Kidney capillary endothelial cell (primary cell): ENCODE measurements around the gene CPT1B.

Source experiments
- DNase-seq: peaks from one replicate; pipeline ENCODE4 v3.0.0-alpha.2; 2018; ENCODE audit warnings: low spot score

The CPT1B gene

DNA sequence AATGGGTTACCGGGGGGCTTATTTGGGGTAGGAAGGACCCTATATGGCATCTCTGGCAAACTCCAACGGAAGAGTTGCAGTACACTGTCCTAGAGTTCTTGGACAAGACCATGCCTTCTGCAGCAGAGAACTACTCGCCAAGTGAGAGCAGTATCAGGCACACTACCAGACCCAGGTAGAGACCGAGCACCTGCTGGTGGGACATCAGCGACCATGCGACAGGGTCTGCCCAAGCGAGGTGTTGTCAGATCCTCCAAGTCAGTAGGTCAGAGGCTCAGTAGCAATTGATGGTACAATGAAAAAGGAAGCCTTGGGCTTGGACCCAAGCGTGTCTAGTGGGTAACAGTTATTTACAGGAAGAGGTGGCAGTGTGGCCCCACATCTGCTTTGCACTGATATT, 7.6 kb upstream of the CPT1B start:
- DNase-seq: no peak

DNA sequence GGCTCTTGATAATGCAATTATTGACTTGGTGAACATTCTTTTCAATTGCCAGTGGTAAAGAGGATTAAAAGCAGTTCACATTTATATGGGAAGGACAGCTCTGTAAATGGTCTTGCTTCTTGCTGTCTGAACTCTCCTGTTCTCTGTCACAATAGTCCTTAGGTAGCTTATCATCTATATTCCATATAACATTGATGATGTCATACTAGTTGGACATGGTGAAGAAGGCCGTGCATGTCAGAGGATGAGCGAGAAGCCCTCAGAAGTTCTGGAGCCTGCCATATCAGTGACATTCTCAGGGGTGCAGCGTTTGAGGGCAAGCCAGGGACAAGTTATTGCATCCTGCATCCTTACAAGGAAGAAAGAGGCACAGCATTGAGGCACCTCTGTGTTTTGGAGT, 7.0 kb upstream of the CPT1B start:
- DNase-seq: no peak

DNA sequence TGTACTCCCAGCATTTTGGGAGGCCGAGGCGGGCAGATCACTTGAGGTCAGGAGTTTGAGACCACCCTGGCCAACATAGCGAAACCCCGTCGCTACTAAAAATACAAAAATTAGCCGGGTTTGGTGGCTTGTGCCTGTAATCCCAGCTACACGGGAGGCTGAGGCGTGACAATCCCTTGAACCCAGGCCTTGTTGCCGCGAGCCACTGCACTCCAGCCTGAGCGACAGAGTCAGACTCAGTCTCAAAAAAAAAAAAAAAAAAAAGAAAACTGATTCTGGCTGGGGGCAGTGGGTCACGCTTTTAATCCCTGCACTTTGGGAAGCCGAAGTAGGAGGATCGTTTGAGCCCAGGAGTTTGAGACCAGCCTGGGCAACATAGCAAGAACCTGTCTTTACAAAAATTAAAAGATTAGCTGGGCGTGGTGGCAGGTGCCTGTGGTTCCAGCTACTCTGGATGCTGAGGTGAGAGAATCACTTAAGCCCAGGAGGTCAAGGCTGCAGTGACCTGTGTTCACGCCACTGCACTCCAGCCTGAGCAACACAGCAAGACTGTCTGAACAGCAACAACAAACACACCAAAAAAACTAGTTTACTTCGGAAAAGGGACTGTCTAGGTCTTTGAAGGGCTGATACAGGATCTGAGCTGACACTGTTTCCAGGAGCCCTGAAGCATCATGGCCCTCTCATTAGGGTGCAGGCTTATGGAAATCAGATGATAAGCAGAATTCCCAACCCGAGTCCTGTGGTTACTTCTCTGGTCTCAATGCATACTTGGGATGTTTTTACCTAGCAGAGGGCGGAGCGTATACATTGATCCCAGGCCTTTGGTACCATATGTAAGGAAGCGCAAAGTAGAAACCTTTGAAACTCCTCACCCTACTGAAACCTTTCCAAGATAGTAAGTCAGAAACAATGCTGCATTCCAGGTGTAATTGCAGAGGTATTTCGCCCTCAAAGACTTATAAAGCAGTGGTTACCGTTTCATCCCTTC, 6.2 kb upstream of the CPT1B start:
- no peak for DNase-seq

DNA sequence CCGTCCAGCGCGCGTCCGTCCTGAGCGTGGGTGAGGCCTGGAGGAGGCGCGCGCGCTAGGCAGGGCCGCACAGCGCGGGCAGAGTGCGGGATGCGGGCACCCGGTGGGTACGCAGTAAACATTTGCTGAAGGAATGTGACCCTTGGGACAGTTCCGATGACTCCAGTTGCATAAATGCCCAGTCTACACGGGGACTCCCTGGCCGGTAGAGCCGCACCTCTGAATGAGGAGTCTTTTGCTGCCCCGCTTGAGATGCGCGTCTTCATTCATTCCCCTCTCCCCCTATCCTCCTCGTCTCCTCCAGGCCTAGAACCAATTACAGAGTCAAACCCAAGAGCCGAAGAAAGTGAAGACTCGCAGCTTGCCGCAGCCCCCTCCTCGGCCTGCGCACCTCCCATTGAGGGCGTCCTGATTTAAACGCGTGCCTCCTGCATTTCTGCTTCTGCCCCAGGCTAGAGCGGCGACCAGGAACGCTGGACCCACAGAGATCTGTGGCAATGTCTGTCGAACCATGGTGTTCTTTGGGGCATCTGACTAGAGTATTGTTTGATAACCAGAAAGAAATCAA, 5.2 kb upstream of the CPT1B start:
- peak; percentile 29 for DNase-seq

DNA sequence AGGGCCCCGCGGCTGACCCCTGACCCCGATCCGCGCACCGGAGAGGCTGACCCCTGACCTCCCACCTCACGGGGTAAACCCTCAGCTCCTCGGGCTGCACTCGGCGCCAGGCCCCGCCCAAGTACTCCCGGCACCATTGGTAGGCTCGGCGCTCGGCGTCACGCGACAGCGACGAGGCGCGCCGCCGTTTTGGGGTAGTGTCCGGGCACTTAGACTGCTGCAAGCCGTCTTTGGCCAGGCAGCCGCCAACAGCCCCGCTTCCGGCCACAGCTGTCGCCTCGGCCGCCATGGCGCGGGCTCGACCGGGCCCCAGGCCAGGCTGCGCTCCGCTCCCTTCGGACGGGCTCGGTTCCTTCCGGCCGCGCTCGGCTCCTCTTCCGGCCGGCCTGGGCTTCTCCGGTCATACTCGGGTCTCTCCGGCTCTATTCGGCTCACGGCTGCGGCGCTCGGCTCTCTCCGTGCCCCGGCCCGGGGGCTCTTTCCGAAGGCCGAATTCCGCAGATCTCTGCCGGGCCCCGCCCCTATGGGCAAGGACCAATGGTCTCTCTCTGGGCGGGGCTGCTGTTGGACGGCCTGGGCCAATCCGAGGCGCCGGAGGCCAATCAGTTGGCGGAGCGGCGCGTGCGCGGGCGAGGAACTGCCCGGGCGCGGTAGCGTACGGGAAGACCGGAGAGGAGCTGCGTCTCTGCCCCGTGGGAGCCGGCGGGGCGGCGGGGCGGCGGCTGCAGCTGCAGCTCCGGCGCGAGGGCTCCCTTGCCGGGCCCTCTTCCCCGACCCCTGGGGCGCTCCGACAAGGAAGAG, 4.5 kb upstream of the CPT1B start, which contains the start of gene CHKB:
TSS of gene CHKB (minus strand) at position 357 of the 801 bp plus-strand sequence. CDS start at position 289, 68 bp downstream.
- peak; percentile 95 for DNase-seq

DNA sequence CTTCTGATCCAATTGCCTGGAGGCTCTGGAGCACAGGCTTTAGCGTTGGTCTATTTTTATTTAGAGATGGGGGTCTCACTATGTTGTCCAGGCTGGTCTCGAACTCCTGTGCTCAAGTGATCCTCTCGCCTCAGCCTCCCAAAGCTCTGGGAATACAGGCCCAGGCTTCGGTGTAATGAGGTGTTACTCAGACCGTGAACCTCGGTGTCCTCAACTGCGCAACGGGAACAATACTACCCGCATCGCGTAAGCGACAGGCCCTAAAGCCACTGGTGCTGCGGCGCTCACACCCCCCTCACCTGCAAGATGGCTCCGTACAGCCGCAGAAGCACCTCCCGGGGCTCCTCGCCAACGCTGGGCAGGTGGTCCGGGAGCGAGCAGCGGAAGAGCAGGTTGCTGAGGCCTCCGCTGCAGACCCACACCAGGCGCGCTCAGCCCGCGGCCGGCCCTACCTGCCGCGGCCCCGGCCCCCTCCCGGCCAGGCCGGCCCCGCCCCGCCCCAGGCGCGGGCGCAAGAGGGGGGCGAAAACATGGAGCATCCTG, 3.8 kb upstream of the CPT1B start:
- DNase-seq: no peak

DNA sequence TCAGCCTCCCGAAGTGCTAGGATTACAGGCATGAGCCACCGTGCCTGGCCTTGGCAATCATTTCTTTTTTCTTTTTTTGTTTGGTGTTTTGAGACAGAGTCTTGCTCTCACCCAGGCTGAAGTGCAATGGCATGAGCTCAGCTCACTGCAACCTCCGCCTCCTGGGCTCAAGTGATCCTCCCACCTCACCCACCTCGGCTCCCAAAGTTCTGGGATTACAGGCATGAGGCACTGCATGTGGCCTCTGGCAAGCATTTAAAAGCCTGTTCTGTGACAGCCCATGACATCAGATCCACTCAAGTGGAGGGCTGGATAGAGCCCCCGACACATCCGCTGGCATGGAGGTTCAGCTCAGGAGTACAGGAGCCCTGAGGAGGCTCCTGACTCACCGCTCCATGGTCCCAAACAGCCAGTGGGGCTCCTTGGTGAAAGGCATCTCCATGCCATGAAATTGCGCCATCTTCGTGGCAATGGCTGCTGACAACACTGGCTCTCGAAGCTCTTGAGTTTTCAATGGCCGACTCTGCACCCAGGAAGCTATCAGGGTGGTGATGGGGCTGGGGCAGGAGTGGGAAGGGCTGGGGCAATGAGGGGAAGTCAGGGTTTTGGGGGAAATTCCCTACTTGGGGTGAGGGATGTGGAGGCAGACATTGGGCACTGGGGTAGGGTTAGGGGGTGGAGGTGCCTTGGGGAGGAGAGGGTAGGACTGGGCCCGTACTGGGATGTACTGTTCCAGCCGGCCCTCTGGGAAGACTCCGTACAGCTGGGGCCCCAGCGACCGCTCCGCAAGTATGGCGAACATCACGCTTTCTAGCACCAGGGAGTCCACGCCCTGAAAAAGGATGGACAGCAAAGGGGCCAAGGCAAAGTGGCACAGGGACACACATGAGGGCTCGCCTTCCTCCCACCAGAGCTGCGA, 3.1 kb upstream of the CPT1B start:
- DNase-seq: no peak

DNA sequence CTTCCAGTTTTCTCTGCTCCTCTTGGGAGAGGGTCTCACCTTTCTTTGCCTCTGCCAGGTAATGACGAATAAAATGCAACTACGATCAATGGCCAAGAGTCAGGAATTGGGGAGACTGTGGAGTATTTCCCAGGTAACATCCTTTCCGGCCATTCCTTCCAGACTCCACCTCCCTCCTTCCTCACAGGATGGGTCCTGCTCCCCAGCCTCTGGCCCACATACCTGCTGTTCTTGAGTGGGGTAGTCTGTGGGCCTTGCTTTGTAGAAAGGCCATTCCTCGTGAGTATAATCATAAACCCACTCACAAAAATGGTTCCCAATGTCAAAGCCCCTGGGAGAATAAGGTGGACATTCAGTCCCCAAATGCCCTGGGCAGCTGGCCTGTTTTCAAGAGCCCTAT, 1.5 kb upstream of the CPT1B start:
- DNase-seq: no peak

DNA sequence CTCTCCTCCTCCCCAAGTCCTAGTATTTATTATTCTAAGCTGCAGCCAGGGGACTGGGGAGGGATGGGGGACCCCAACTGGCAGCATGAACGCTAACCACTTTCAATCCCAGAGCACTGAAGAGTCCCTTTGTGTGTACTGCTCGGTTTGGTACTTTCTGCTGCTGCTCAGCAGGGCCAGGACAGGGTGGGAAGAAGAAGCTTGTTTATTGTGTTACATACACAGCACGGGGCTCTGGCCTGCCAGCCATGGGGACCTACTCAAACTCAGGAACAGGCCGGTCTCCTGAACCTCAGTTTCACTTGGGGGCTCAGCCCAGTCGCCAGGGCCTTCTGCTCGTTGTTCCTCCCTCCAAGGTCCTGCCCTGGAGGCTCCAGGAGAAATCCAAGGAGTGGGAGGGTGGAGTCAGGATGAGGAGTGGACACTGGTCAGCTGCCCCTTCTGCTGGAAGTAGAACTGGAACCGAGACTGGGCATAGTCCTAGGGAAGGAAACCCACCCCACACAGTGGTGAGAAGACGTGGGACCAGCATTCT, 616 bp upstream of the CPT1B start:
- DNase-seq: no peak

DNA sequence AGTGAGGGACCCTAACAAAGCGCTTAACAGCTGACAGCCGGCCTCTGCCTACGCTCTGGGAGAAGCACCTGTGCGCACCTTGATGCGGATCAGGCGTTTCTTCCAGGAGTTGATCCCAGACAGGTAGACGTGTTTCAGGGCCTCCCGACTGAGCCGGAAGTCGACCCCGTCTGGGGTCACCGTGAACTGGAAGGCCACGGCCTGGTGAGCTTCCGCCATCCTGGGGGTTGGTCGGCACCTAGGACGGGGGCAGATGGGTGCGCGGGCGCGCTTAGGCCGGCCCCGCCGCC, 585 bp downstream of the CPT1B start:
- no peak for DNase-seq

DNA sequence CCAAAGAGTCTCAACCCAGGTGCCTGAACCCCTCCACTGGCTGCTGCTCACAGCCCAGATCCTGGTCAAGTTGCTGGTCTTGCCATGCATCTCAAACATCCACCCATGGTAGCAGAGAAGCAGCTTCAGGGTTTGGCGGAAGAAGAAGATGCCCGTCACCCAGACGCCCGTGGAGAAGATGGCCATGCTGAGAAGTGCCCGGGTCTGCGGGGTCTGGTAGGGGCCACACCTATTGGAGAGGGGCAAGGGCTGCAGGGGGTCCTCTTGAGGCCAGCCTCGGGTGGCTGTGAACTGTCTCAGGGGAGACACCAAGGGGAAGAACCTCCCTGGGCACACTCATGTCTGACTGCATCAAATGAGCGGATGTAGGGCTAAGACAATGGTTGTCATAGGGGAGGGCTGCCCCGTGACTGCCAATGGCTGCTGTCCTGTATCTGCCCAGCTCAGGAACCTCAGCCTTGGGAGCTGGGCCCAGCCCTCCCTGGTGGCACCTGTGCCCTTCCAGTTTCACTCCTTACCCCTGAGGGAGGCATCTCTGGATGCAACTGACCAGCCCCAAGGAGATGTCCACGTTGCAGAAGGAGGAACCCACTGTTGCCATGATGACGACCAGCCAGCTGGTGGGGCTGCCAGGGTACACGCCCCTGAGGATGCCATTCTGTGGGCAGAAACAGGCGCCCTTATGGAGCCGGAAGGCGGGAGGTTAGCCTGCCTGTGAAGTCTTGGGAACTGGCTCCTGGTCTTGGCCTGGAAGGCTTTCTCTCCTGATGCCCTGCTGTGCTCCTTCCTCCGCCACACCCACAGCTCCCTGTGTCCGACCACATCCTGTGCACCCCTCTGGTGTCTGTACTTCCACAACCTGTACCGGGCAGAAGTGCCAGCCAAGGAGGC, 1.2 kb downstream of the CPT1B start:
- DNase-seq: no peak

DNA sequence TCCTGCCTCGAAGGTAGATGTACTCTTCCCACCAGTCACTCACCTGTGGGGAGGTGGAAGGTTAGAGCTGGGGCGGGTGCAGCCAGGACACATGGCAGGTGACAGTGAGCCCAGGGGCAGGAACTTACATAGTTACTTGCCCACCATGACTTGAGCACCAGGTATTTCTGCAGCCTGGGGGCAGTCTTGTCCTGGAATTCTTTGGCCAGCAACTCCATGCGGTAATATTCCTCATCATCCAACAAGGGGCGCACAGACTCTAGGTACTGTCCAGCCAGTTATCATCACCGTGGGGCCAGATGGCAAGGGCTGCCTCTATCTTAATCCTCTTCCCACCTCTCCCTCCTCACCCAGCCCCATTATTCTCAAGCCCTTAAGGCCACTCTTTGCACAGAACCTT, 2.2 kb downstream of the CPT1B start:
- DNase-seq: peak; percentile 63

DNA sequence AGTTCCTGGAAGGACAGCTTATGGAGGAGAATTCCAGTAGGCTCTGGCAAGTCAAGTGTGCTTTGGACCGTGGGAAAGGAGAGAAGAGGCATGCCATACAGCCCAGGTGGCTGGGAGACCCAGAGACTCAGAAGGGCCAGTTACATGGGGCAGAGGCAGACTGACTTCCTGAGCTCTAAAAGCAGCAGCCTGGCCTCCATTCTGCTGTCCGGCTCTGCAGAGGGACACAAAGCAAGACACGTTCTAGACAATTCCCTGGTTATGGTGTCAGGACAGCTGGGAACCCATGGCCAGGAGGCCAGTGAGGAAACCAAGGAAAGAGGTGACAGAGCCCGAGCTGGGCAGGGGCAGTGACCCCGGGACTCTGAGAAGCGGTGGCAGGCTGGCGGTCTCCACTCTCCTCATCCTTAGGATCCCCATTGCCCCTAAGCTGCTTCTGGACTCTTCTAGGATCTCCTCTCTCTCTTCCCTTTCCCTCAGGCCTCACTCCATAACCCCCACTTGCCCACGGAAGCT, 2.7 kb downstream of the CPT1B start:
- no peak for DNase-seq

DNA sequence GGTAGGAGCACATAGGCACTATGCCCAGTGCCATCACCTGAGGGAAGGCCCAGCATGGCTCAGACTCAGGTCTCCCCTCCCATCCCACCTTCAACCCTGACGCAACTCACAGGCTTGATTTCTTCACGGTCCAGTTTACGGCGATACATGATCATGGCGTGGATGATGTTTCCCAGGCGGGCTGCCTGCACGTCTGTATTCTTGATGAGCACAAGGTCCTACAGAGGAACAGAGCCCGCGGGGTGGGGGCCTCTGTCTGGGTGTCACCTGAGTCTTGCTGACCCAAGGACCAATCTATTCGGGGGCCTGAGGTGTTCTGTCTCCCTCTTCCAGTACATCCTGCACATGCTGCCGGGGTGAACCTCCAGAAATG, 3.9 kb downstream of the CPT1B start:
- no peak for DNase-seq

DNA sequence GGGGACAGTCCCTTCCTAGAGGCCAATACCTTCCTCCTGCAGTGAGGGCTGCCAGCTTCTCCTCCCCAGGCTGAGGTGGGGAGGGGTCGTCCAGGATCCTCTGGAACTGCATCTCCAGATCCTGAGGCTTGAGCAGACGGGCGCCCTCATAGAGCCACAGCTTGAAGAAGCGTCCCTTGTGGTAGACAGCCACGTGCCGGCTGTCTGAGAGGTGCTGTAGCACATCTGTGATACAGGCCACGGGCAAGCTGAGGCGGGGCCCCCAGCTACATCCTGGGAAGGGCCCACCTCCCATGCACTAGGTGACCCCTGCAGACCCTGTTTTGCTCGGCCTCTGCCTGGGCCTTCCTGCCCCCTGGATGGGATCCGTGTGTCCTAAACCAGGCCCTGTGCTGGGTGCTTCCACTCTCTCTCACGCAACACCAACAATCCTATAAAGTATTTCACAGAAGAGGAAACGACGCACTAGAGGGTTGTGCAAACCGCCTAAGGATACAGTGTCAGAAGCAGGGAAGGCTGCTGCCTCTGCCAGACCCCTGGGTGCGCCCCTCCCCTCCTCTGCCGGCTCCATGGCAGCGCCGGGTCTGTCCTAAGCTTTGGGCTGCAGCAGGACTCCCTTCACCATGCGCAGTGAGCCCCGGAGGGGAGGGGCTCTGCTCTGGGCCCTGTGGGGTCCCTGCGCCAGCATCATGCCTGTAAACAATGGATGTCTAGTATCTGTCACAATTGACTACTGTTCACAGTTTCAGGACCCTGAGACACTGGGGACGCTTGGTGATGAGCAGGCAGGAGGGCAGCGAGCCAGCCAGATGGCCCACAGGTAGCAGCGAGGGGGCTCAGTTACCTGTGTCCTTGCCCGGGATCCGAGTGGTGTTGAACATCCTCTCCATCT, 4.5 kb downstream of the CPT1B start:
- no peak for DNase-seq

DNA sequence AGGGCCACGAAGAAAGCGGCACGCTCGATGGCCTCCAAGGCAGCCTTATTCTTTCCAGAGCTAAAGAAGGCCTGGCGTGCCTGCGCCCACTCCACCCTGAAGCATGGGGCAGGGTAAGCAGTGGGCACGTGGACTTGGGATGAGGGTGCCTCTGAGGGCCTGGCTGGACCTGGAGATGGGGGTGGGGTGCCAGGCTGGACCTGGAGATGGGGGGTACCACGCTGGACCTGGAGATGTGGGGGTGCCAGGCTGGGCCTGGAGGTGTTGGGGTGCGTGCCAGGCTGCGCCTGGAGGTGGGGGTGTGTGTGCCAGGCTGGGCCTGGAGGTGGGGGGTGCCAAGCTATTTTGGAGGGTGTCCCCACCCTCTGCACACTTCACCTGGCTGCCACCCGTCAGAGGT, 5.3 kb downstream of the CPT1B start:
- no peak for DNase-seq

DNA sequence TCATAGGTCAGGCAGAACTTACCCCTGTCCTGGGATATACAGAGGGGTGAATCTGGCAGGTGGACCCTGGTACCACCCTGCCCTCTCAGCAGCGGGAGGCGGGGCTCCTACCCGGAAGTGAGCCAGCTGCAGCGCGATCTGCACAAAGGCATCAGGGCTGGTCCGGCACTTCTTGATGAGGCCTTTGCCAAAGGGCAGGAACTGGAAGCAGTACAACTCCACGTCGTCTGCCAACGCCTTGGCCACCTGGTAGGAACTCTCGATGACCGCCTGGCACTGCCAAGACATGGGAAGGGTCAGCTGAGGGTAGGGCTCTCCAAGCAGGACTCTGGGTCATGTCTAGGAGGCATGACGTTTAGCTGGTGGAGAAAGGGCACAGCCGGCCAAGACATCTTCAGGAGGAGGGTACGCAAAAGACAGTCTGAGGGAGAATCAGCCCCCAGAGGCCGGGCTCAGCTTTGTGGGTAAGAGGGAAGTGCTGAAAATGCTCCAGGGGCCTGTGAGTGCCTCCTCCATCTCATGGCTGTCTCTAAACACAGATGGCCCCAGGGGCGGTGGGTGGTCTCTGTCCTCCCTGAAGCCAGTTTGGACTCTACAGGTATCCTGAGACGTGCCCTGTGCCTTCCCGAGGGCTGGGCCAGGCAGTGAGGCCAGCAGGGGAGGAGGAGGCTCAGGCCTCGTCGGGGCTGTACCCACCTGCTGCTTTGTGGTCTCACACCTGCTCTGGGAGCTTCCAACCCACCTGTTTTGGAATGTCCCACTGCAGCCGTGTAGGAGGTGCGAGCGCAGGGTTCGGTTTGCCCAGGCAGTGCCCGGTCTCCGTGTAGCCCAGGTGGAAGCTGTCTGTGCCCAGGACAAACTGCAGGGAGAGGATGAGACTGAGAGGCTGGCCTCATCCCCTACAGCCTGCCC, 6.7 kb downstream of the CPT1B start:
- no peak for DNase-seq

DNA sequence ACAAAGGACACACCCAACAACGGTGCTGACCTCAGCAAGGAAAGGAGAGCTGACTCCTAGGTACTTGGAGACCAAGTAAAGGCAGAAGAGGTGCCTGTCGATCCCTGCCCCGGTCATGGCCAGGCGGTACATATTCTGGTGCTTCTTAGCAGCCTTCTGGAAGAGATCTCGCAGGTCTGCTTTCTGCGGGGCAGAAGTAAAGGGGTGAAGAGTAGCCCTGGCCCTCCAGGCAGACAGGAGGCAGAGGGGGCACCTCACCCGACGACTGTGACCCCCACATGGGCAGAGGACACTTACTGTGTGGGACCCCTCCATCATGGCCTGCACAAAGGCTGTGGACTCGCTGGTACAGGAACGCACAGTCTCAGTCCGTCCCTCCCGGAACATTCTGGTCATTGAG, 7.4 kb downstream of the CPT1B start:
- no peak for DNase-seq
